Fibroblast of lung (primary cell): ENCODE results near the gene SRP9. TPM values are rescaled to one million over a fixed set of nuclear protein-coding genes. Genes with fewer than 3 reads are reported as not detected.
A peak's percentile ranks its signal among the peaks of the same experiment; 100 is the strongest.

Experiments
- DNase-seq, 2 donors: peaks; one replicate each; pipeline versions ENCODE4 v3.0.0 to v3.0.0-alpha.2; 2010; ENCODE audit warnings: low read depth in 2 of 2
- H2AFZ ChIP-seq: 2 replicates; pipeline ENCODE4 v1.5.1; 2012; ENCODE audit warnings: low read length, control low read depth, inconsistent platforms
- H3K27ac ChIP-seq: 2 replicates; pipeline ENCODE4 v1.5.1; 2011; ENCODE audit warnings: low read length, control low read depth; ENCODE audit not compliant: insufficient read depth
- H3K27me3 ChIP-seq: 2 replicates; pipeline ENCODE4 v1.5.1; 2011; ENCODE audit warnings: mild to moderate bottlenecking, low read length; ENCODE audit not compliant: control insufficient read depth, insufficient read depth
- H3K36me3 ChIP-seq: 2 replicates; pipeline ENCODE4 v1.5.1; 2011; ENCODE audit warnings: low read length; ENCODE audit not compliant: control insufficient read depth, insufficient read depth
- H3K4me1 ChIP-seq: 2 replicates; pipeline ENCODE4 v1.5.1; 2011; ENCODE audit warnings: low read length; ENCODE audit not compliant: control insufficient read depth, insufficient read depth; ENCODE audit errors: extremely low read depth
- H3K4me2 ChIP-seq: 2 replicates; pipeline ENCODE4 v1.5.1; 2011; ENCODE audit warnings: low read length, control low read depth; ENCODE audit not compliant: insufficient read depth; ENCODE audit errors: extremely low read depth
- H3K4me3 ChIP-seq, 4 experiments: fragments of 200-600 bp in 1 of 4; sonication (generic) in 1 of 4; replicated peaks in 1 of 4; 2 replicates each; pipeline ENCODE4 v1.5.1; 2011 to 2016; ENCODE audit warnings: low read length in 4 of 4, low read depth in 3 of 4, mild to moderate bottlenecking in 3 of 4, control low read depth in 2 of 4, inconsistent platforms in 1 of 4, mixed read lengths in 1 of 4; ENCODE audit not compliant: insufficient read depth in 1 of 4; ENCODE audit errors: control extremely low read depth in 1 of 4
- H3K79me2 ChIP-seq: 2 replicates; pipeline ENCODE4 v1.5.1; 2012; ENCODE audit warnings: mild to moderate bottlenecking, low read length, inconsistent platforms; ENCODE audit not compliant: control insufficient read depth, insufficient read depth
- H3K9ac ChIP-seq: 2 replicates; pipeline ENCODE4 v1.5.1; 2011; ENCODE audit warnings: mild to moderate bottlenecking, low read length, control low read depth; ENCODE audit not compliant: insufficient read depth
- H3K9me3 ChIP-seq: 2 replicates; pipeline ENCODE4 v1.5.1; 2012; ENCODE audit warnings: low read depth, low read length; ENCODE audit not compliant: control insufficient read depth, insufficient read depth
- H4K20me1 ChIP-seq: 2 replicates; pipeline ENCODE4 v1.5.1; 2011; ENCODE audit warnings: low read length; ENCODE audit not compliant: control insufficient read depth, insufficient read depth; ENCODE audit errors: extremely low read depth
- EZH2 ChIP-seq: IDR thresholded peaks from 2 replicates; pipeline ENCODE4 v1.5.1; 2012; ENCODE audit warnings: low read length, control low read depth, mild to moderate bottlenecking; ENCODE audit errors: missing control alignments
- polyA plus RNA-seq, 2 donors: library from polyadenylated mRNA; depleted of rRNA in 1 of 2; stranded (reverse) in 1 of 2; unstranded in 1 of 2; fragments of >200 nt; gene quantifications; 2 replicates each; pipeline ENCODE4 v1.2.1, GENCODE V29; 2011 to 2012; ENCODE audit warnings: missing spikeins in 1 of 2
- total RNA-seq: library from RNA; depleted of rRNA; stranded (reverse); fragments of >200 nt; gene quantifications from 2 replicates; pipeline ENCODE4 v1.2.1, GENCODE V29; 2014
- TF ChIP-seq, protein P1 (sequence below), 2 donors: IDR thresholded peaks in 1 of 2; conservative IDR thresholded peaks in 1 of 2; 1 replicate in 1 of 2; 2 replicates in 1 of 2; pipeline ENCODE4 v1.5.1; 2011 to 2012; ENCODE audit warnings: low read length in 2 of 2, control low read depth in 1 of 2, inconsistent platforms in 1 of 2, low read depth in 1 of 2, mild to moderate bottlenecking in 1 of 2

Gene SRP9
- total and polyA plus RNA-seq, 2 donors (not counting 1 experiment from before 2014, with no cell fraction given): 202 to 442 TPM

DNA sequence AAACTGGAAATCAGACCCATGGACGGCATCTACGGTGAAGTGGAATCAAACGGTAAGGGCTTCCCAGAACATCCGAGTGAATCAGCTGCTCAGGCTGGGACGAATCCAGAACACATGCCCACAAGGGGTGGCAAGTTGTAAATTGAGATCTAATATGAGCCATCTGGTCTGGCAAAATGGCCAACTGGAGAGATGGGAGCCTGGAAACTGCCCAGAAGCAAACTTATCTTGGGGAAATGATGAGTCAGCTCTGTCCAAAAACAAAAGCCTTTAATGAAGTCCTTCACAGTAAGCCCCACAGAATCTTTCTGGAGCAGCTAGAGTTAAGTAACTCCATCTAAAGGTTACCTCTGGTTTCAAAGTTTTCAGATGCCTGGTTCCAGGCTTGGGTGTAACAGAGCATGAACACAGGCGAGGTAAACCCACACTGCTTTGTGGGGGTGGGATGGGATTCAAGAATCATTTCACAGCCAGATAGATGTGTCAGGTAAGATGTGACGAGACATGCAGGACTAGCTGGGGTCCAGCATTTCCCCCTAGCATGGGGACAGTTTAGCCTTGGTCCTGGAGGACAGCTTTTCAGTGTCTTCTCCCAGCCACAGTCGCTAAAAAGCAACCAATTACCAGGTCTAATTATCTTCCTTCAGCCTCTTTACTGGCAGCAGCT, 10.5 kb upstream of the SRP9 start:
- H3K79me2 ChIP-seq: no peaks in the 10 kb centered on the region
- peak overlapping the region; percentile 89 for H3K27ac ChIP-seq
- peak overlapping the region in 2 of 4 experiments; percentile 5 to 12 for H3K4me3 ChIP-seq
- peaks cover 31% of the 10 kb centered on the region for H3K4me1 ChIP-seq
- H3K9ac ChIP-seq: peak overlapping the region; percentile 33
- TF ChIP-seq, protein P1, sequence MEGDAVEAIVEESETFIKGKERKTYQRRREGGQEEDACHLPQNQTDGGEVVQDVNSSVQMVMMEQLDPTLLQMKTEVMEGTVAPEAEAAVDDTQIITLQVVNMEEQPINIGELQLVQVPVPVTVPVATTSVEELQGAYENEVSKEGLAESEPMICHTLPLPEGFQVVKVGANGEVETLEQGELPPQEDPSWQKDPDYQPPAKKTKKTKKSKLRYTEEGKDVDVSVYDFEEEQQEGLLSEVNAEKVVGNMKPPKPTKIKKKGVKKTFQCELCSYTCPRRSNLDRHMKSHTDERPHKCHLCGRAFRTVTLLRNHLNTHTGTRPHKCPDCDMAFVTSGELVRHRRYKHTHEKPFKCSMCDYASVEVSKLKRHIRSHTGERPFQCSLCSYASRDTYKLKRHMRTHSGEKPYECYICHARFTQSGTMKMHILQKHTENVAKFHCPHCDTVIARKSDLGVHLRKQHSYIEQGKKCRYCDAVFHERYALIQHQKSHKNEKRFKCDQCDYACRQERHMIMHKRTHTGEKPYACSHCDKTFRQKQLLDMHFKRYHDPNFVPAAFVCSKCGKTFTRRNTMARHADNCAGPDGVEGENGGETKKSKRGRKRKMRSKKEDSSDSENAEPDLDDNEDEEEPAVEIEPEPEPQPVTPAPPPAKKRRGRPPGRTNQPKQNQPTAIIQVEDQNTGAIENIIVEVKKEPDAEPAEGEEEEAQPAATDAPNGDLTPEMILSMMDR (conservative IDR thresholded peaks at IDR 0.05 in 1 of 2, IDR thresholded peaks at IDR 0.05 in 1 of 2; ENCODE audit: low read depth in 1 of 2, low read length in 2 of 2): no peak
- TF ChIP-seq EZH2: no peak
- no peaks in the 10 kb centered on the region for H4K20me1 ChIP-seq
- H3K9me3 ChIP-seq: no peaks in the 10 kb centered on the region
- DNase-seq: peak; percentile 97
- H2AFZ ChIP-seq: peak overlapping the region; percentile 45
- H3K36me3 ChIP-seq: no peaks in the 10 kb centered on the region
- peak overlapping the region; percentile 82 for H3K4me2 ChIP-seq
- H3K27me3 ChIP-seq: no peaks in the 10 kb centered on the region

DNA sequence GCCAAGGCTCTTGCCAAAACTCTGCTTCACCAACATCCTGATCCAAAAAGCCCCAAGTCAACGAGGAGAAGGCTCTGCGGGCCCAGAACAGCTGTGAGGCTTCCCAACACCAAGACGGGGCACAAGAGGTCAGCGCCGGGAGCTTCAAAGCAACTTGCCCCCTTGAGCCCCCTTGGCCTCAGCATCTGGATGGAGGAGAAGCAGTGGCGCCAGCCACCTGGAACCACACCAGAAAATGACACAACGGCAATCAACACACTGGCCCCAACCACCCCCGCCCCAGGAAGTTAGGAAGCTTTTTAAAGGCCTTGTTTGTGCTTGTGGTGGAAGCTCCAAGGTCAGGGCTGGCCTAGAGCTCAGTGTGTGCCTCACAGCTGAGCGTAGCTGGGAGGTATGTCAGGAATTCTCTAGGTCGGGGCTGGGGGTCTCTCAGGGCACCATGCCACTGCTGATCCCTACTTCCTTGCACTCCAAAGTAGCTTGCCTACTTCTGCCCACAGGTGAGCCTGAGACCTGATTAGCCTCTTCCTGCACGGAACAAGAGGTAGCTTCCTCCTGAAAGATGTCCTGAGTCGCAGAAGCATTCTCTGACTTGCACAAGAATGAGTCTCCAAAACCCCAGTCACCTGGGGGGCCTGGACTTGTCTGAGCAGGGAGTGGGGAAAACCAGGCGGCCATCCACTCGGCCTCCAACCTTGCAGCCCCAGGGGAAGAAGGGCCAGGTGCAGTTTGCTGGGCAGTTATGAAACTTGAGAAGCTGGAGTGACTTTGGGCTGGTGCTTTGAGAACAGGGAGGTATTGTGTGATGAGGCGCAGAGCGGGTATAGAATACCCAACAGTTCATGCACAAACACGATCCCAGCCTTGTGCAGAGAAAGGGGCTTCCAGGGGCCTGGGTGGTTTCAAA, 9.7 kb upstream of the SRP9 start:
- TF ChIP-seq EZH2: no peak
- TF ChIP-seq, protein P1 (conservative IDR thresholded peaks at IDR 0.05 in 1 of 2, IDR thresholded peaks at IDR 0.05 in 1 of 2; ENCODE audit: low read depth in 1 of 2, low read length in 2 of 2): no peak
- Histone ChIP-seq H3K4me2 (peak overlapping the region; percentile 82), H3K9me3 (no peaks in the 10 kb centered on the region), H3K9ac (no peak overlapping the region), H3K4me3 (peak overlapping the region in 1 of 4 experiments; percentile 12), H3K79me2 (no peaks in the 10 kb centered on the region), H4K20me1 (no peaks in the 10 kb centered on the region), H3K27me3 (no peaks in the 10 kb centered on the region), H3K36me3 (no peaks in the 10 kb centered on the region), H3K4me1 (peaks cover 29% of the 10 kb centered on the region), H2AFZ (no peak overlapping the region), H3K27ac (peak overlapping the region; percentile 89)
- DNase-seq: peak; percentile 81 to 97
